Parathyroid adenoma (tissue), 2 donors: ENCODE data around the gene GLI3.

ENCODE experiments used
- H2AFZ ChIP-seq: fragments of 300-600 bp; sonication (generic); one replicate; pipeline ENCODE4 v1.7.0; 2017; ENCODE audit warnings: antibody characterized with exemption, mild to moderate bottlenecking
- H3K27ac ChIP-seq: fragments of 300-600 bp; sonication (generic); one replicate; pipeline ENCODE4 v1.7.0; 2017
- H3K27me3 ChIP-seq: fragments of 300-600 bp; sonication (generic); one replicate; pipeline ENCODE4 v1.7.0; 2017; ENCODE audit warnings: low read length; ENCODE audit not compliant: control insufficient read depth, insufficient read depth
- H3K36me3 ChIP-seq: fragments of 300-600 bp; sonication (generic); one replicate; pipeline ENCODE4 v1.7.0; 2017; ENCODE audit warnings: low read length; ENCODE audit not compliant: control insufficient read depth, insufficient read depth
- H3K4me1 ChIP-seq: fragments of 300-600 bp; sonication (generic); one replicate; pipeline ENCODE4 v1.7.0; 2017; ENCODE audit warnings: control low read depth
- H3K4me2 ChIP-seq: fragments of 300-600 bp; sonication (generic); one replicate; pipeline ENCODE4 v1.7.0; 2017; ENCODE audit warnings: low read length
- H3K4me3 ChIP-seq: fragments of 300-600 bp; sonication (generic); one replicate; pipeline ENCODE4 v1.7.0; 2017; ENCODE audit warnings: low read depth, low read length
- H3K79me2 ChIP-seq: fragments of 300-600 bp; sonication (generic); one replicate; pipeline ENCODE4 v1.7.0; 2017; ENCODE audit warnings: control low read depth
- H3K9ac ChIP-seq: fragments of 300-600 bp; sonication (generic); one replicate; pipeline ENCODE4 v1.7.0; 2017; ENCODE audit warnings: mild to moderate bottlenecking
- H3K9me3 ChIP-seq: fragments of 300-600 bp; sonication (generic); one replicate; pipeline ENCODE4 v1.7.0; 2017; ENCODE audit warnings: low read length; ENCODE audit not compliant: control insufficient read depth
- CTCF ChIP-seq: fragments of 300-600 bp; sonication (generic); IDR thresholded peaks from one replicate; pipeline ENCODE4 v1.7.0; 2017; ENCODE audit warnings: antibody characterized with exemption, mild to moderate bottlenecking
- donor health status: primary hyperparathyroidism.

GLI3 gene

GRCh38 chr7:41979834-41980307 is 257.1 kb downstream of the GLI3 start:
- Histone ChIP-seq H3K27me3 (no peaks in the 10 kb centered on the region), H3K4me2 (no peak overlapping the region), H3K4me3 (no peak overlapping the region), H3K79me2 (no peaks in the 10 kb centered on the region), H3K9ac (no peak overlapping the region), H3K36me3 (no peaks in the 10 kb centered on the region), H2AFZ (no peak overlapping the region), H3K4me1 (no peaks in the 10 kb centered on the region), H3K27ac (no peak overlapping the region), H3K9me3 (no peaks in the 10 kb centered on the region)
- TF ChIP-seq CTCF, result peak; percentile 51

- no peak overlapping the region for H3K4me3 ChIP-seq
- no peaks in the 10 kb centered on the region for H3K27me3 ChIP-seq
- no peak overlapping the region for H3K4me2 ChIP-seq
- H3K79me2 ChIP-seq, result no peaks in the 10 kb centered on the region
- H3K27ac ChIP-seq, result no peak overlapping the region
- H3K4me1 ChIP-seq, result no peaks in the 10 kb centered on the region
- no peaks in the 10 kb centered on the region for H3K9me3 ChIP-seq
- H2AFZ ChIP-seq, result no peak overlapping the region
- no peaks in the 10 kb centered on the region for H3K36me3 ChIP-seq
- no peak for TF ChIP-seq CTCF
- H3K9ac ChIP-seq, result no peak overlapping the region
Measured at GRCh38 chr7:41978858-41979257, 258.2 kb downstream of the GLI3 start.

GRCh38 chr7:41977661-41978060 is 259.3 kb downstream of the GLI3 start:
- H3K9me3 ChIP-seq, result no peaks in the 10 kb centered on the region
- H2AFZ ChIP-seq, result no peak overlapping the region
- TF ChIP-seq CTCF, result no peak
- no peak overlapping the region for H3K4me3 ChIP-seq
- H3K79me2 ChIP-seq, result no peaks in the 10 kb centered on the region
- H3K27ac ChIP-seq, result no peak overlapping the region
- no peak overlapping the region for H3K9ac ChIP-seq
- no peak overlapping the region for H3K4me2 ChIP-seq
- no peaks in the 10 kb centered on the region for H3K27me3 ChIP-seq
- no peaks in the 10 kb centered on the region for H3K36me3 ChIP-seq
- H3K4me1 ChIP-seq, result no peaks in the 10 kb centered on the region

GRCh38 chr7:41977151-41977651 is 259.8 kb downstream of the GLI3 start:
- H3K9me3 ChIP-seq, result no peaks in the 10 kb centered on the region

More at GRCh38 chr7:41977151-41977651, 259.8 kb downstream of the GLI3 start:
- Histone ChIP-seq H3K36me3 (no peaks in the 10 kb centered on the region), H3K9ac (no peak overlapping the region), H3K4me2 (no peak overlapping the region), H3K27ac (no peak overlapping the region), H3K4me3 (no peak overlapping the region), H3K4me1 (no peaks in the 10 kb centered on the region), H3K79me2 (no peaks in the 10 kb centered on the region), H3K27me3 (no peaks in the 10 kb centered on the region), H2AFZ (no peak overlapping the region)
- peak; percentile 60 for TF ChIP-seq CTCF
